Measurements from ENCODE around the gene MARCO.
A peak's percentile ranks its signal among the peaks of the same experiment; 100 is the strongest.
"Not testable (repeated sequence)": the region's sequence is repeated elsewhere in the genome, so short reads cannot be mapped to it uniquely, and the experiment has no call there.

Gene MARCO

GRCh38 chr2:119005051-119005450 lies 63.1 kb downstream of the MARCO start:
- no peak for DNase-seq (ENCODE audit: low spot score)

GRCh38 chr2:119005555-119005954 lies 63.6 kb downstream of the MARCO start:
- DNase-seq (ENCODE audit: low spot score): no peak

DNA sequence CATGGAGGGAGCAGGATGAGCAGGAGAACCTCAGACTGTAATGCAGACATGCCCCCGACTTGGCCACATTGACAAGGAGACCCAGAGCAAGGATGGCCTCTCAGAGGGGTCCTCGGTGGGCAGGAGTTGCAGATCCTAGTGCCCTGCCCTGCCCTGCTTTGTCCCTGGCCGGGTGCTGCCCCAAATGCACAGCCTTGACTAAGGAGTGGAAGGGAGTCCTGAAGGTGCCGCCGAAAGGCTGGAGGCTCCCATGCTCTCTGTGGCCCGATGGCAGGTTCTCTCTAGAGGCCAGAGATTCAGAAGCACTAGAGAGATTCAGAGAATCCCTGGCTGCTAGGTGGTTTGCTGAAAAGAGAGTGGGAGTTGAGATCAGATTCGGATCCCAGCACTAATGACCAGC lies 64.4 kb downstream of the MARCO start:
- DNase-seq (ENCODE audit: low spot score): no peak

DNA sequence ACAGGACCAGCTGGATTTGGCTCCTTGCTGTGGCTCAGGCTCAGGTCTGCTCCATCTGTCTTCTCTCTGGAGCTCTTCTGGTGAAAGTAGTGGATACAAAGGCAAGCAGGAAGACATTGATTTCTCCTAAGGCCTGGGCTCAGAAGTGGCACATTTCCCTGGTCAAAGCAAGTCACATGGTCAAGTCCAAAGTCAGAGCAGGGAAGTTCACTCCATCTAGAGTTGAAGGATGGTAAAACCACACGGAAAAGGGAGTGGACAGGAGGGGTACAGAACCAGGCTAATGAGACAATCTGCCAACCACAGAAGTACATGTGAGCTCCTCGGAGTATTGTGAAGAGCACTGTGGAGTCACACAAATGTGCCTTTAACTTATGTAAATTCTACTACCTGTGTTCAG lies 66.1 kb downstream of the MARCO start:
- peak; percentile 9 for DNase-seq (ENCODE audit: low spot score)

DNA sequence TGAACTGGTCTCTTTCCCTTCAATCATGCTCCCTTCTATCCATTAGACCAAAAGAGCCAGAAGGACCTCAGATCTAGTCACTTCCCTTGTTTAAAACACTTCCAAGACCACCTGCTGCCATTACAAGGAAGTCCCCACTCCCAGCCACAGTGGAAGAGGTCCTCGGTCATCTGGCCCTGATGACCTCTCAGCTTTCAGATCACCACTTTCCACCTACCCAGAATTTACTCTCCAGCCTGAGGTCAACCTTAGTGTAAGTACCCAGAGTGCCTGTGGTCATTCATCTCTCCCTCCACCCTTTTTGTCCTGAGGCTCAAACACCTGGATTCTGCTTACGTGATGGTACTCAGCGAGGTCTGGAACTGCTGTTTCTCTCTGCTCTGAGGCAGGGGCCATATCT lies 67.1 kb downstream of the MARCO start:
- DNase-seq (ENCODE audit: low spot score): no peak

- no peak for DNase-seq (ENCODE audit: low spot score)
Observed at GRCh38 chr2:119010336-119010735, 68.3 kb downstream of the MARCO start.

GRCh38 chr2:119011162-119011909 lies 69.3 kb downstream of the MARCO start:
- DNase-seq (ENCODE audit: low spot score): no peak

DNA sequence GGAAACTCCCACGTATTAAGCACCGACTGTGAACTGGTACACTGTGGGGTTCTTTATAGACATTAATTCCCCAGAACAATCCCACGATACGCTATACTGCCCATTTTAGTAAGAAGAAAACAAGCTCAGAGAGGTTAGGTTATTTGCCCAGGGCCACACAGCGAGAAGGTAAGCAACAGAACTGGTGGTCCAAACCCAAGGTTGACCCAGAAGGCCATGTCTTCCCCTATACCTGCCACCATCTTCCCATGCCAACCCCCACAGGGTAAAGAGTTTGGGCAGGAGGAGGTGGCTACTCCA lies 69.9 kb downstream of the MARCO start:
- DNase-seq (ENCODE audit: low spot score): no peak

- DNase-seq (ENCODE audit: low spot score): no peak
Observed at GRCh38 chr2:119012345-119013301, 70.6 kb downstream of the MARCO start.

GRCh38 chr2:119013671-119014070 lies 71.7 kb downstream of the MARCO start:
- no peak for DNase-seq (ENCODE audit: low spot score)

DNA sequence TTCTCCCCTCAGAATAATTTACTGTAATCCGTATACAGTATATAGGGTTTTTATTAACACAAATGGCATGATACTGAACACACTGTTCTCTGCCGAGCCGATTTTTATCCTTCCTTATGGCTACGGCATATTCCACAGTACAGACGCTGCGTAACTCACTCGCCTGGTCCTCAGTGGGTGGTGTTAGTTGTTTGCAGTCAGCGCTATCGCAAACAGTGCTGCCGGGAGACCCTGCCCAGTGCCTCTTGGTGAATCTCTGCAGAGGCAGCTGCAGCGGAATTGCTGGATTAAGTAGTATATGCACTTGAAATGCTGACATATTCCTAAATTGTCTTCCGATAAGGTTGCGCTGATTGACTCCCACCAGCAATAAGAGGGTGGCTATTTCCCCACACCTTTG lies 73.9 kb downstream of the MARCO start:
- DNase-seq (ENCODE audit: low spot score): no peak

- no peak for DNase-seq (ENCODE audit: low spot score)
Observed at GRCh38 chr2:119019521-119019920, 77.5 kb downstream of the MARCO start.

GRCh38 chr2:119022678-119023077 lies 80.7 kb downstream of the MARCO start:
- DNase-seq (ENCODE audit: low spot score): no peak

DNA sequence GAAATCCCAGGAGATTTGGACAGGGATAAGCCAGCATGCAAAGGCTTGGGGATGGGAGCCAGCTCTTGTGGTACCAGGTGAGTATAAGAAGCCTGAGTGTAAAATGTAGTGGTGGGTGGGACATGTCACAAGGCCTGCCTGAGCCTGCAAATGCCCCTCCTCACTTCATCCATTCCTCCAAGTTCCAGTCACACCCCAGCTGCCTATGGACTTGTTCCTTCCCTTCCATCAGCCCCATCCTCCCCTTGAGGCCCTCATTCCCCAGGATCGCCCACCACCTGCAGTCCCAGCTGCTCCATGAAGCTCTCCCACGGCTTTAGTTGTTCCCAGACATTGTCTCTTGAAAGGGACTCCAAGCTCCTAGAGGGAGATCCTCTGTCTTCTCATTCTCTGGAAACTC lies 81.5 kb downstream of the MARCO start:
- DNase-seq (ENCODE audit: low spot score): no peak

- no peak for DNase-seq (ENCODE audit: low spot score)
Observed at GRCh38 chr2:119024152-119024551, 82.2 kb downstream of the MARCO start.

- no peak for DNase-seq (ENCODE audit: low spot score)
Observed at GRCh38 chr2:119024568-119024967, 82.6 kb downstream of the MARCO start.

DNA sequence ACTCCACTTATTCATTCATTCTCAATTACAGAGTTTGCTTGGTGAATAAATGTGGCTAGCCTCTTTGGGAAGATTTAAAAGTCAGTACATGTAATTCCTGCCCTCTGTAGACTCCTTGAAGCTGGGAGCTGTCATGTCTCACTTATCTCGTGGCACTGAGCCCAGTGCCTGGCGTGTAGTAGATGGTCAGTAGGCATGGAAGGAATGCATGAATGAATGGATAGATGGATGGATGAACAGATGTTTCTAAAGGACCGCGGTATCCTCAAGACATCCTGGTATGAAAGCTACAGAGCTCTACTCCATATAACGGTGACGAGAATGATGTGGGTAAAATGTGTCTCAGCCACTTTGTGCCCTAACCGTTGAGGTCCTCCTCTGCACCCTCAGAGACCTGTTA lies 83.0 kb downstream of the MARCO start:
- no peak for DNase-seq (ENCODE audit: low spot score)

- no peak for DNase-seq (ENCODE audit: low spot score)
Observed at GRCh38 chr2:119025762-119026351, 83.9 kb downstream of the MARCO start.

- DNase-seq (ENCODE audit: low spot score): no peak
Observed at GRCh38 chr2:119026890-119027289, 84.9 kb downstream of the MARCO start.

GRCh38 chr2:119028327-119029174 lies 86.6 kb downstream of the MARCO start:
- peak; percentile 24 for DNase-seq (ENCODE audit: low spot score)

- DNase-seq (ENCODE audit: low spot score): no peak
Observed at GRCh38 chr2:119029297-119029696, 87.3 kb downstream of the MARCO start.

- not testable (repeated sequence) for DNase-seq (ENCODE audit: low spot score)
Observed at GRCh38 chr2:119037922-119038321, 95.9 kb downstream of the MARCO start.

Measured in NAMALWA (cell line).